Mesothelial cell of epicardium (in vitro differentiated cells): ENCODE measurements around the gene FGG. TPM values are rescaled to one million over a fixed set of nuclear protein-coding genes. Genes with fewer than 3 reads are reported as not detected.

Experiments
- DNase-seq, 2 experiments: peaks; one replicate each; pipeline ENCODE4 v3.0.0; 2021; ENCODE audit warnings: low spot score in 2 of 2; ENCODE audit not compliant: unreplicated experiment in 2 of 2
- H3K27ac Mint-ChIP-seq: 2 replicates; pipeline ENCODE4 v1.8.0; 2021; ENCODE audit warnings: mixed read lengths
- H3K27me3 Mint-ChIP-seq: 2 replicates; pipeline ENCODE4 v1.8.0; 2021; ENCODE audit warnings: low read depth, mixed read lengths
- H3K36me3 Mint-ChIP-seq: 2 replicates; pipeline ENCODE4 v1.8.0; 2021; ENCODE audit warnings: mixed read lengths
- H3K4me1 Mint-ChIP-seq: 2 replicates; pipeline ENCODE4 v1.8.0; 2021; ENCODE audit warnings: mixed read lengths
- H3K4me3 Mint-ChIP-seq: 2 replicates; pipeline ENCODE4 v1.8.0; 2021; ENCODE audit warnings: mild to moderate bottlenecking, moderate library complexity, mixed read lengths
- H3K9me3 Mint-ChIP-seq: 2 replicates; pipeline ENCODE4 v1.8.0; 2021; ENCODE audit warnings: mixed read lengths
- total RNA-seq: library from RNA; stranded (reverse); gene quantifications from 3 replicates; pipeline ENCODE4 v1.2.1, GENCODE V29; 2021
- TF ChIP-seq, protein P1 (sequence below): fragments of 200-600 bp; sonication (generic); IDR thresholded peaks from one replicate; pipeline ENCODE4 v1.5.0; 2021; ENCODE audit warnings: antibody characterized with exemption; ENCODE audit not compliant: unreplicated experiment

FGG gene
- total RNA-seq, 1 donor from 2014 or later: 1.0 TPM

DNA sequence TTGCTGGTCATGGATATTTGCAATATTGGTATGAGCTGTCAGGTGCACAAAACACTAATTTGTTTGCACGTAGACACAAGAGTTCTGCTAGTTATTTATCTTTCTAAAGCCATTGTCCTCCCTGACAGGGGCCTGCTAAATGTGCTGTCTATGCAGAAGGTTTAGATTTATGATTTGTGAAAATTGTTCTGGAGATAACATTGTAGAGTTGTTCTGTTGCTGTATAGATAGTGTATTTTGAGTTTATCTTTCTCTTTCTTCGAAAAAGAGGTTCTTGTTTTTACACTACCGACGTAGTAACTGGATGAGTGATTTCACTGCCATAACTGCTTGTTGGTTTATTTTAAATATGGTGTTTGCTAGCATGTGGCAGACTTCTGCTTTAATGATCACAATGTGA lies 28.5 kb upstream of the FGG start:
- H3K36me3 Mint-ChIP-seq: peaks cover 6% of the 10 kb centered on the region
- H3K9me3 Mint-ChIP-seq: no peaks in the 10 kb centered on the region
- H3K27me3 Mint-ChIP-seq: peaks cover 2% of the 10 kb centered on the region
- H3K4me1 Mint-ChIP-seq: peaks cover 20% of the 10 kb centered on the region
- H3K27ac Mint-ChIP-seq: peak overlapping the region; percentile 58
- TF ChIP-seq, protein P1, sequence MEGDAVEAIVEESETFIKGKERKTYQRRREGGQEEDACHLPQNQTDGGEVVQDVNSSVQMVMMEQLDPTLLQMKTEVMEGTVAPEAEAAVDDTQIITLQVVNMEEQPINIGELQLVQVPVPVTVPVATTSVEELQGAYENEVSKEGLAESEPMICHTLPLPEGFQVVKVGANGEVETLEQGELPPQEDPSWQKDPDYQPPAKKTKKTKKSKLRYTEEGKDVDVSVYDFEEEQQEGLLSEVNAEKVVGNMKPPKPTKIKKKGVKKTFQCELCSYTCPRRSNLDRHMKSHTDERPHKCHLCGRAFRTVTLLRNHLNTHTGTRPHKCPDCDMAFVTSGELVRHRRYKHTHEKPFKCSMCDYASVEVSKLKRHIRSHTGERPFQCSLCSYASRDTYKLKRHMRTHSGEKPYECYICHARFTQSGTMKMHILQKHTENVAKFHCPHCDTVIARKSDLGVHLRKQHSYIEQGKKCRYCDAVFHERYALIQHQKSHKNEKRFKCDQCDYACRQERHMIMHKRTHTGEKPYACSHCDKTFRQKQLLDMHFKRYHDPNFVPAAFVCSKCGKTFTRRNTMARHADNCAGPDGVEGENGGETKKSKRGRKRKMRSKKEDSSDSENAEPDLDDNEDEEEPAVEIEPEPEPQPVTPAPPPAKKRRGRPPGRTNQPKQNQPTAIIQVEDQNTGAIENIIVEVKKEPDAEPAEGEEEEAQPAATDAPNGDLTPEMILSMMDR: no peak
- no peak for DNase-seq
- no peak overlapping the region for H3K4me3 Mint-ChIP-seq

DNA sequence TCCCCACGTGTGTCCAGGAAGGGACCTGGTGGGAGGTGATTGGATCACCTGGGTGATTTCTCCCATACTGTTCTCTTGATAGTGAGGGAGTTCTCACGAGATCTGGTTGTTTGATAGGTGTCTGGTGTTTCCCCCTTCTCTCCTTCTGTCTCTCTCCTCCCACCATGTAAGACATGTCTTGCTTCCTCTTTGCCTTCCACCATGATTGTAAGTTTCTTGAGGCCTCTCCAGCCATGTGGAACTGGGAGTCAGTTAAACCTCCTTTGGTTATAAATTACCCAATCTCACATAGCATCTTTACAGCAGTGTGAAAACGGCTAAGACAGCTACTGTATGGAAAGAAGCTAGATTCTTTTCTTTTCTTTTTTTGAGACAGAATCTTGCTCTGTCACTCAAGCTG lies 21.6 kb upstream of the FGG start:
- TF ChIP-seq, protein P1: no peak
- H3K4me1 Mint-ChIP-seq: peaks cover 7% of the 10 kb centered on the region
- H3K27ac Mint-ChIP-seq: no peak overlapping the region

DNA sequence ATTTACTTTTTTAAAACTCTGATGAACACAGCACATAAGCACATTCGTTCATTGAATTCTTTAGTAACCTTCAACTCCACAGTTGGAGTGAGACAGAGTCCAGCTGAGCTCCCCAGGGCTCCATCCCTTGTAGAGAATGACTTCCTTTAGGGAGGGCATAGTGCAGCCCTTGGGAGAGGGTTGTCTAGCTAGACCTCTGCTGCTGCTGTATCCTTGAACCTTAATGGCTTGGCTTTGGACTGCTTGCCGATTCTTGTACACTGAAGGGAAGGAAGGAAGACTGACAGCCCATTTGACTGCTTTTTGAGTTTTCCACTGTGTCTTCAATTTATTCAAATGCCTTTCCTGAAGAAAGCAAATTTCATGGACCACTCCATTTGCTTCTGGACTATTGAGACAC lies 19.4 kb upstream of the FGG start:
- Mint-ChIP-seq H3K27ac (no peak overlapping the region), H3K9me3 (no peaks in the 10 kb centered on the region), H3K4me3 (no peak overlapping the region), H3K36me3 (peaks cover 4% of the 10 kb centered on the region), H3K4me1 (peaks cover 6% of the 10 kb centered on the region), H3K27me3 (peaks cover 31% of the 10 kb centered on the region)
- TF ChIP-seq, protein P1: no peak
- no peak for DNase-seq

More for the DNA sequence above, 21.6 kb upstream of the FGG start:
- Mint-ChIP-seq H3K27me3 (peaks cover 33% of the 10 kb centered on the region), H3K9me3 (no peaks in the 10 kb centered on the region), H3K4me3 (no peak overlapping the region), H3K36me3 (peaks cover 6% of the 10 kb centered on the region)
- no peak for DNase-seq

DNA sequence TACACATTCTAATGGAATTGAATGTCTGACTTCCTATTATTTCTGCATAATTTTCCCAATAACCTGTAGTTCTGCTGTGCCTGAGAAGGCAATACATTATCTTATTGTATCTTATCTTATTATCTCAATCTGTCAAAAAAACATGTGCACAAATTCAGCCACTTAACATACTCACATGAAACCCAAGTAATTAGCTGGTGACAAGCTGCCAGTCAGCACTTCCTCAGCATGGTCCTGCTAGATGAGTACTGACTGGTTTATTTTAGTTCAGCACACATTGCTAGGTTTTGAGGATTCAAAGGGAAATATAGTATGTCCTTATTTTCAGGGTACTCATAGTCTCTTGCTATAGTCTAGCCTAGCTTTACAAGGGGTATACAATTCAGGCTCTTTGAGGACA lies 17.9 kb upstream of the FGG start:
- no peaks in the 10 kb centered on the region for H3K36me3 Mint-ChIP-seq
- no peak for DNase-seq
- no peak overlapping the region for H3K27ac Mint-ChIP-seq
- H3K4me3 Mint-ChIP-seq: no peak overlapping the region
- TF ChIP-seq, protein P1: no peak
- peaks cover 37% of the 10 kb centered on the region for H3K27me3 Mint-ChIP-seq
- H3K9me3 Mint-ChIP-seq: no peaks in the 10 kb centered on the region
- peaks cover 10% of the 10 kb centered on the region for H3K4me1 Mint-ChIP-seq

DNA sequence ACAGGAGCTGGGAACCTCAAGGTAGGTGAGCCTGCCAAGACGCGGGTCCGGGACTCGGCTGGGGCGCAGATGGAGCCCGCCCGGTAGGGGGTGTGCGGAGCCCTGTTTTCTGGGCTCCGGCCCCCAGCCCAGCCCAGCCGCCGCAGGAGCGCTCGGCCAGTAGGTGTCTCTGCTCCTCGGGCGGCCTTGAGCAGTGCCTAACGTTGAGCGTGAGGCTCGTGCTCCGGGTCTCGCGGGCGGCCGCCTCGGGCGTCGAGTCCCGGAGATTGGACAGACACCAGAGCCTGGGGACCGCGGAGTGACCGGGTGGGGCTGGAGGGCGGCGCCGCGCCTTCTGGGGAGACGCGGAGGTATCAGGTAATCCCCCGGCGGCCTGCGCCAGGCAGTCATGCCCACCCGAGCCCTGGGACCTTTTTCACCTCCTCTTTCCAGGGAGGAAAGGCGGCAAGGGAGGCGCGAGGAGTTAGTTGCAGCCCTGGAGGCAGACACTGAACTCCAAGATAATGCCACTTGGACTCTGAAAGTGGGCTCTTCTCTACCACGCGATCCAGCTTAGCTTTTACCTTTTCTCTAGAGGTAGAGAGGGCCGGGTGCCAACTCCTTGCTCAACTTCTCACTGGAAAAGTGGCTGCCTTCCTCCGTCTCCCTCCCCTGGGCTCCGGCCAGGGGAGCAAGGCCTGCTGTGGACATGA lies 14.5 kb upstream of the FGG start:
- Mint-ChIP-seq H3K27ac (no peak overlapping the region), H3K4me1 (peaks cover 4% of the 10 kb centered on the region), H3K36me3 (no peaks in the 10 kb centered on the region), H3K9me3 (no peaks in the 10 kb centered on the region), H3K4me3 (no peak overlapping the region), H3K27me3 (peaks cover 33% of the 10 kb centered on the region)
- DNase-seq: peak; percentile 61 to 78
- TF ChIP-seq, protein P1: peak; percentile 67
